H1 (cell line): ENCODE results near the gene ASB3. TPM values are rescaled to one million over a fixed set of nuclear protein-coding genes. Genes with fewer than 3 reads are reported as not detected.

Source experiments
- CTCF ChIA-PET: fragments of 300-600 bp; sonication (Branson Sonifier 250); formaldehyde crosslinking; loops from one replicate; lab custom pipeline; 2021; ENCODE audit not compliant: partially characterized antibody; lab: Charles Lee
- POLR2A ChIA-PET: fragments of 300-600 bp; sonication (Branson Sonifier 250); formaldehyde crosslinking; loops from one replicate; lab custom pipeline; 2021; ENCODE audit warnings: inconsistent platforms; ENCODE audit not compliant: partially characterized antibody; lab: Charles Lee
- DNase-seq, 2 experiments: peaks; one replicate each; pipeline versions ENCODE4 v3.0.0 to v3.0.0-alpha.2; 2010 to 2022; ENCODE audit warnings: low spot score in 2 of 2, low read depth in 1 of 2, mixed read lengths in 1 of 2
- FAIRE-seq: peaks from 2 replicates; lab custom pipeline; 2011; peaks lifted over from hg19 to GRCh38; lab: Jason Lieb, UNC
- H2AFZ ChIP-seq: 2 replicates; pipeline ENCODE4 v1.8.1; 2012; ENCODE audit warnings: low read length, inconsistent platforms
- H2AK5ac ChIP-seq: 2 replicates; pipeline ENCODE4 v1.6.1; 2013; ENCODE audit warnings: low read depth, low read length
- H2BK120ac ChIP-seq: replicated peaks from 2 replicates; pipeline ENCODE3; 2013; ENCODE audit warnings: low read depth, low read length, inconsistent platforms
- H2BK12ac ChIP-seq: 2 replicates; pipeline ENCODE4 v1.6.1; 2013; ENCODE audit warnings: low read depth, low read length
- H2BK15ac ChIP-seq: 2 replicates; pipeline ENCODE4 v1.6.1; 2013; ENCODE audit warnings: low read length
- H2BK20ac ChIP-seq: 2 replicates; pipeline ENCODE4 v1.6.1; 2013; ENCODE audit warnings: low read length
- H2BK5ac ChIP-seq: 2 replicates; pipeline ENCODE4 v1.6.1; 2013; ENCODE audit warnings: low read depth, low read length
- H3K14ac ChIP-seq: 2 replicates; pipeline ENCODE4 v1.6.1; 2013; ENCODE audit warnings: inconsistent platforms; ENCODE audit not compliant: insufficient read length
- H3K18ac ChIP-seq: 2 replicates; pipeline ENCODE4 v1.6.1; 2013; ENCODE audit warnings: low read length; ENCODE audit errors: extremely low read depth
- H3K23ac ChIP-seq: 2 replicates; pipeline ENCODE4 v1.6.1; 2013; ENCODE audit warnings: inconsistent platforms; ENCODE audit not compliant: insufficient read length
- H3K23me2 ChIP-seq: 2 replicates; pipeline ENCODE4 v1.6.1; 2013; ENCODE audit warnings: low read depth, low read length
- H3K27ac ChIP-seq: 2 replicates; pipeline ENCODE4 v1.6.1; 2011; ENCODE audit warnings: low read depth, low read length, inconsistent platforms
- H3K27me3 ChIP-seq, 4 experiments: replicated peaks in 1 of 4; 1 replicate in 1 of 4; 2 replicates in 3 of 4; pipeline versions ENCODE4 v1.6.1 to v1.8.1; 2011 to 2013; ENCODE audit warnings: low read length in 3 of 4, mild to moderate bottlenecking in 3 of 4, inconsistent platforms in 2 of 4, mixed read lengths in 2 of 4, moderate library complexity in 1 of 4; ENCODE audit not compliant: control insufficient read depth in 3 of 4, insufficient read depth in 3 of 4; ENCODE audit errors: extremely low read depth in 1 of 4
- H3K36me3 ChIP-seq, 4 experiments: 2 replicates each; pipeline versions ENCODE4 v1.6.1 to v1.8.1; 2011 to 2013; ENCODE audit warnings: mild to moderate bottlenecking in 4 of 4, low read length in 3 of 4, moderate library complexity in 2 of 4, control low read depth in 1 of 4, inconsistent platforms in 1 of 4; ENCODE audit not compliant: insufficient read depth in 4 of 4, control insufficient read depth in 2 of 4
- H3K4ac ChIP-seq: replicated peaks from 2 replicates; pipeline ENCODE3; 2013; ENCODE audit warnings: low read length, low read depth, mixed read lengths, inconsistent platforms; ENCODE audit not compliant: insufficient read length
- H3K4me1 ChIP-seq, 4 experiments: replicated peaks in 1 of 4; 1 replicate in 1 of 4; 2 replicates in 3 of 4; pipeline versions ENCODE4 v1.6.1 to v1.8.1; 2011 to 2013; ENCODE audit warnings: low read length in 3 of 4, inconsistent platforms in 2 of 4, mixed read lengths in 1 of 4; ENCODE audit not compliant: insufficient read depth in 4 of 4, control insufficient read depth in 3 of 4
- H3K4me2 ChIP-seq, 2 experiments: 2 replicates each; pipeline versions ENCODE4 v1.6.1 to v1.8.1; 2011 to 2013; ENCODE audit warnings: low read depth in 2 of 2, low read length in 2 of 2, control low read depth in 1 of 2, inconsistent platforms in 1 of 2, mild to moderate bottlenecking in 1 of 2; ENCODE audit not compliant: insufficient read depth in 1 of 2
- H3K4me3 ChIP-seq, 4 experiments: fragments of 200-600, 300-600 bp in 1 of 4; sonication (generic), shearing (Covaris generic), sonication (Bioruptor Twin) in 1 of 4; 2 replicates each; pipeline versions ENCODE4 v1.5.1 to v1.8.1; 2011 to 2016; ENCODE audit warnings: low read length in 4 of 4, low read depth in 3 of 4, control low read depth in 2 of 4, inconsistent platforms in 2 of 4, mild to moderate bottlenecking in 2 of 4, mixed read lengths in 1 of 4, moderate library complexity in 1 of 4; ENCODE audit not compliant: insufficient read depth in 2 of 4; ENCODE audit errors: extremely low read depth in 1 of 4
- H3K56ac ChIP-seq: replicated peaks from 2 replicates; pipeline ENCODE3; 2013; ENCODE audit warnings: low read depth, mild to moderate bottlenecking, mixed read lengths, low read length, inconsistent platforms; ENCODE audit not compliant: insufficient read length
- H3K79me1 ChIP-seq: 2 replicates; pipeline ENCODE4 v1.6.1; 2013; ENCODE audit warnings: low read depth, low read length, control low read depth
- H3K79me2 ChIP-seq, 2 experiments: 2 replicates each; pipeline versions ENCODE4 v1.6.1 to v1.8.1; 2012 to 2013; ENCODE audit warnings: low read length in 2 of 2, mild to moderate bottlenecking in 2 of 2, inconsistent platforms in 1 of 2; ENCODE audit not compliant: insufficient read depth in 2 of 2, control insufficient read depth in 1 of 2
- H3K9ac ChIP-seq, 4 experiments: replicated peaks in 1 of 4; 1 replicate in 1 of 4; 2 replicates in 3 of 4; pipeline versions ENCODE4 v1.6.1 to v1.8.1; 2011 to 2013; ENCODE audit warnings: low read depth in 3 of 4, low read length in 3 of 4, control low read depth in 2 of 4, mild to moderate bottlenecking in 2 of 4, moderate library complexity in 2 of 4, inconsistent platforms in 1 of 4; ENCODE audit errors: extremely low read depth in 1 of 4
- H3K9me3 ChIP-seq, 2 experiments: 2 replicates each; pipeline versions ENCODE4 v1.6.1 to v1.8.1; 2012 to 2013; ENCODE audit warnings: mild to moderate bottlenecking in 2 of 2, moderate library complexity in 2 of 2, control low read depth in 1 of 2, inconsistent platforms in 1 of 2, low read depth in 1 of 2, low read length in 1 of 2, mixed read lengths in 1 of 2; ENCODE audit not compliant: insufficient read depth in 2 of 2
- H4K20me1 ChIP-seq, 2 experiments: replicated peaks in 1 of 2; 2 replicates each; pipeline versions ENCODE3 to v1.8.1; 2011 to 2013; ENCODE audit warnings: inconsistent platforms in 2 of 2, low read length in 2 of 2, mild to moderate bottlenecking in 1 of 2; ENCODE audit not compliant: insufficient read depth in 2 of 2, control insufficient read depth in 1 of 2
- H4K5ac ChIP-seq: 2 replicates; pipeline ENCODE4 v1.6.1; 2013; ENCODE audit warnings: low read length, low read depth, mixed read lengths, inconsistent platforms; ENCODE audit not compliant: insufficient read length
- H4K8ac ChIP-seq: 2 replicates; pipeline ENCODE4 v1.8.0; 2013; ENCODE audit warnings: mild to moderate bottlenecking, moderate library complexity, low read length, inconsistent platforms; ENCODE audit not compliant: insufficient read depth; ENCODE audit errors: extremely low read depth
- H4K91ac ChIP-seq: replicated peaks from 2 replicates; pipeline ENCODE3; 2013; ENCODE audit warnings: low read length, mixed read lengths, inconsistent platforms; ENCODE audit not compliant: insufficient read length
- ATF2 ChIP-seq: IDR thresholded peaks from 2 replicates; pipeline ENCODE4 v1.6.1; 2012; ENCODE audit warnings: low read length, inconsistent platforms
- BACH1 ChIP-seq: IDR thresholded peaks from 2 replicates; pipeline ENCODE4 v1.6.1; 2012; ENCODE audit warnings: low read length, improper control_type of control experiment
- CEBPB ChIP-seq: IDR thresholded peaks from 2 replicates; pipeline ENCODE4 v1.6.1; 2012; ENCODE audit warnings: low read depth, low read length
- CHD1 ChIP-seq: IDR thresholded peaks from 2 replicates; pipeline ENCODE4 v1.6.1; 2012; ENCODE audit warnings: low read depth, low read length, improper control_type of control experiment
- EP300 ChIP-seq, 2 experiments: IDR thresholded peaks; 1 replicate in 1 of 2; 2 replicates in 1 of 2; pipeline ENCODE4 v1.6.1; 2011 to 2012; ENCODE audit warnings: low read depth in 2 of 2, low read length in 2 of 2, mild to moderate bottlenecking in 2 of 2, borderline replicate concordance in 1 of 2, inconsistent platforms in 1 of 2, moderate library complexity in 1 of 2
- GABPA ChIP-seq: IDR thresholded peaks from 2 replicates; pipeline ENCODE4 v1.6.1; 2011; ENCODE audit warnings: mild to moderate bottlenecking, low read length, moderate library complexity, borderline replicate concordance; ENCODE audit not compliant: insufficient read depth
- HDAC6 ChIP-seq: IDR thresholded peaks from one replicate; pipeline ENCODE4 v1.7.1; 2012; ENCODE audit warnings: low read depth, mild to moderate bottlenecking, inconsistent platforms, low read length, moderate library complexity
- MAFK ChIP-seq: IDR thresholded peaks from 2 replicates; pipeline ENCODE4 v1.6.1; 2012; ENCODE audit warnings: low read depth, mild to moderate bottlenecking, improper control_type of control experiment, low read length
- SIRT6 ChIP-seq: IDR thresholded peaks from one replicate; pipeline ENCODE4 v1.7.1; 2012; ENCODE audit warnings: low read length, inconsistent platforms
- SP4 ChIP-seq: IDR thresholded peaks from 2 replicates; pipeline ENCODE4 v1.6.1; 2012; ENCODE audit warnings: low read length, inconsistent platforms
- TAF1 ChIP-seq: IDR thresholded peaks from 2 replicates; pipeline ENCODE4 v1.6.1; 2011; ENCODE audit warnings: mild to moderate bottlenecking, low read depth, low read length
- WGBS, 2 experiments: shearing (Covaris generic) in 1 of 2; methylation state at CpG; one replicate each; pipeline versions ENCODE4 v1.1.6 to v1.1.7; 2013 to 2015; ENCODE audit warnings: low lambda C conversion rate in 2 of 2, mixed read lengths in 2 of 2, inconsistent platforms in 1 of 2, low coverage in 1 of 2, missing lambda C conversion rate in 1 of 2; ENCODE audit not compliant: insufficient replicate concordance in 2 of 2, insufficient coverage in 1 of 2, insufficient read length in 1 of 2; ENCODE audit errors: extremely low coverage in 1 of 2, missing lambda C conversion rate in 1 of 2; 5-methylcytosine and 5-hydroxymethylcytosine counted together
- polyA plus RNA-seq, 7 experiments: library from polyadenylated mRNA; depleted of rRNA in 3 of 7; stranded (reverse) in 5 of 7; unstranded in 2 of 7; fragments of >200 nt in 5 of 7; fragments of 200-250 nt in 2 of 7; gene quantifications; 1 replicate in 5 of 7; 2 replicates in 1 of 7; 4 replicates in 1 of 7; pipeline versions ENCODE4 v1.2.1 to v1.2.3, GENCODE V29; 2011 to 2013; ENCODE audit warnings: missing spikeins in 2 of 7, mixed read lengths in 2 of 7
- total RNA-seq: library from RNA; stranded (reverse); fragmentation: NEBNext Ultra II Directional; extraction: Animal tissue kit (Norgen Biotek cat#: 25700); gene quantifications from 2 replicates; pipeline ENCODE4 v1.2.1, GENCODE V29; 2021

ASB3 gene
- total and polyA plus RNA-seq, 2 of the 8 experiments (the other 6 are each of a cell fraction or from before 2014, with no cell fraction given) = 22.6 to 25.4 TPM

GRCh38 chr2:53827398-53828175 lies 40.8 kb upstream of the ASB3 start:
- H3K4ac ChIP-seq = no peak overlapping the region
- no peak overlapping the region for H4K8ac ChIP-seq
- 91% methylated on average over 3 of the region's 3 CpGs; no CpG with 5 or more reads in 1 of the 2 experiments for WGBS, 2 experiments
- no peaks in the 10 kb centered on the region for H3K23me2 ChIP-seq
- peak overlapping the region in 1 of 2 experiments; percentile 30; a peak in 1 of 4 replicates for H3K4me2 ChIP-seq
- no peak overlapping the region for H3K9ac ChIP-seq
- no peaks in the 10 kb centered on the region for H3K79me1 ChIP-seq
- no peak overlapping the region for H3K56ac ChIP-seq
- H2BK5ac ChIP-seq = no peak overlapping the region; the same call in 1 of the 2 replicates
- H4K91ac ChIP-seq = no peak overlapping the region
- H2BK20ac ChIP-seq = no peak overlapping the region
- no peaks in the 10 kb centered on the region for H4K20me1 ChIP-seq
- no peak for FAIRE-seq
- H3K4me1 ChIP-seq = peaks cover 0 to 10% (median 8%) of the 10 kb centered on the region in 4 experiments; a peak in 5 of 7 replicates
- H3K4me3 ChIP-seq = no peak overlapping the region
- no peak overlapping the region for H2BK15ac ChIP-seq
- H3K9me3 ChIP-seq = no peaks in the 10 kb centered on the region
- no peak overlapping the region for H3K23ac ChIP-seq
- ChIA-PET CTCF (interaction anchor here (0.7 kb wide), 1 partner anchor 8 kb away, joined by 3 read pairs; no protein-coding TSS in a partner anchor), POLR2A (interaction anchor here (0.7 to 0.8 kb wide), 2 partner anchors 143 to 509 kb away, joined by 3 read pairs; partner anchors contain the start of gene PSME4)
- no peak overlapping the region for H3K18ac ChIP-seq
- H3K36me3 ChIP-seq = no peaks in the 10 kb centered on the region
- no peak overlapping the region for H4K5ac ChIP-seq
- H2BK12ac ChIP-seq = no peak overlapping the region
- no peak overlapping the region for H2AFZ ChIP-seq
- no peak for DNase-seq
- no peak overlapping the region for H3K14ac ChIP-seq
- no peaks in the 10 kb centered on the region for H3K79me2 ChIP-seq
- H2BK120ac ChIP-seq = no peak overlapping the region
- no peak overlapping the region for H3K27ac ChIP-seq
- H3K27me3 ChIP-seq = no peaks in the 10 kb centered on the region
- H2AK5ac ChIP-seq = no peak overlapping the region
- TF ChIP-seq GABPA (no peak), CEBPB (no peak), BACH1 (no peak), EP300 (IDR thresholded peaks at IDR 0.05; ENCODE audit: borderline replicate concordance in 1 of 2, low read depth in 2 of 2, low read length in 2 of 2) (no peak), TAF1 (no peak), MAFK (no peak), ATF2 (no peak), SP4 (no peak), HDAC6 (no peak), CHD1 (no peak), SIRT6 (no peak)
